Common myeloid progenitor, CD34-positive (primary cell): ENCODE measurements around the gene RER1.

Source experiments
- CTCF ChIA-PET: fragments of 350-600 bp; sonication (Branson Sonifier 250); formaldehyde crosslinking; loops from one replicate; lab custom pipeline; 2021; ENCODE audit warnings: antibody characterized with exemption; lab: Charles Lee
- POLR2A ChIA-PET: fragments of 350-600 bp; sonication (Branson Sonifier 250); formaldehyde crosslinking; loops from one replicate; lab custom pipeline; 2021; ENCODE audit warnings: antibody characterized with exemption; lab: Charles Lee
- DNase-seq, 3 donors: peaks; one replicate each; pipeline versions ENCODE4 v3.0.0 to v3.0.0-alpha.2; 2013
- H3K27ac ChIP-seq, 2 experiments: 1 replicate in 1 of 2; 2 replicates in 1 of 2; pipeline ENCODE4 v1.7.0; 2013; ENCODE audit warnings: inconsistent platforms in 2 of 2, low read length in 2 of 2, mild to moderate bottlenecking in 2 of 2, low read depth in 1 of 2, moderate library complexity in 1 of 2; ENCODE audit not compliant: severe bottlenecking in 2 of 2, insufficient read depth in 1 of 2, poor library complexity in 1 of 2
- H3K27me3 ChIP-seq, 5 experiments: replicated peaks in 2 of 5; 1 replicate in 3 of 5; 2 replicates in 2 of 5; pipeline versions ENCODE4 v1.6.1 to v1.7.0; 2013; ENCODE audit warnings: low read length in 4 of 5, mild to moderate bottlenecking in 2 of 5, moderate library complexity in 2 of 5, inconsistent platforms in 1 of 5; ENCODE audit not compliant: insufficient read depth in 5 of 5, control insufficient read depth in 4 of 5
- H3K36me3 ChIP-seq, 4 experiments: 1 replicate in 2 of 4; 2 replicates in 2 of 4; pipeline versions ENCODE4 v1.6.1 to v1.7.0; 2013; ENCODE audit warnings: low read length in 3 of 4, control low read depth in 1 of 4, mild to moderate bottlenecking in 1 of 4; ENCODE audit not compliant: control insufficient read depth in 4 of 4, insufficient read depth in 4 of 4
- H3K4me1 ChIP-seq, 4 experiments: 1 replicate in 3 of 4; 2 replicates in 1 of 4; pipeline versions ENCODE4 v1.6.1 to v1.7.1; 2013; ENCODE audit warnings: low read length in 3 of 4, mild to moderate bottlenecking in 3 of 4, control low read depth in 1 of 4, inconsistent platforms in 1 of 4, moderate library complexity in 1 of 4; ENCODE audit not compliant: control insufficient read depth in 4 of 4, insufficient read depth in 4 of 4; ENCODE audit errors: control extremely low read depth in 1 of 4
- H3K4me3 ChIP-seq, 7 experiments: 1 replicate in 4 of 7; 2 replicates in 3 of 7; pipeline versions ENCODE4 v1.5.1 to v1.7.0; 2013; ENCODE audit warnings: mild to moderate bottlenecking in 7 of 7, low read length in 6 of 7, moderate library complexity in 6 of 7, inconsistent platforms in 2 of 7, low read depth in 2 of 7, control low read depth in 1 of 7; ENCODE audit not compliant: insufficient read depth in 4 of 7, control insufficient read depth in 1 of 7; ENCODE audit errors: extremely low read depth in 1 of 7
- H3K9me3 ChIP-seq, 5 experiments: 1 replicate in 4 of 5; 2 replicates in 1 of 5; pipeline versions ENCODE4 v1.6.1 to v1.7.1; 2013; ENCODE audit warnings: low read length in 4 of 5, mild to moderate bottlenecking in 2 of 5, inconsistent platforms in 1 of 5, low read depth in 1 of 5, moderate library complexity in 1 of 5; ENCODE audit not compliant: control insufficient read depth in 4 of 5, insufficient read depth in 2 of 5; ENCODE audit errors: control extremely low read depth in 1 of 5
- WGBS: methylation state at CpG from one replicate; pipeline ENCODE4 v1.1.5; 2013; ENCODE audit not compliant: insufficient coverage; 5-methylcytosine and 5-hydroxymethylcytosine counted together

Gene RER1

GRCh38 chr1:2360588-2361364 lies 30.9 kb upstream of the RER1 start:
- no peaks in the 10 kb centered on the region for H3K4me1 ChIP-seq
- ChIA-PET CTCF (no interaction called here), POLR2A (no interaction called here)
- no peak for DNase-seq
- H3K9me3 ChIP-seq: peaks cover 0 to 3% (median 2%) of the 10 kb centered on the region in 5 experiments
- H3K27me3 ChIP-seq: no peaks in the 10 kb centered on the region
- no peak overlapping the region for H3K4me3 ChIP-seq
- H3K36me3 ChIP-seq: no peaks in the 10 kb centered on the region
- WGBS: 86% methylated on average over 8 of the region's 11 CpGs
- H3K27ac ChIP-seq: no peak overlapping the region

GRCh38 chr1:2363847-2364513 lies 27.7 kb upstream of the RER1 start:
- Histone ChIP-seq H3K4me1 (no peaks in the 10 kb centered on the region), H3K27me3 (no peaks in the 10 kb centered on the region), H3K36me3 (no peaks in the 10 kb centered on the region), H3K9me3 (peaks cover 0 to 3% (median 2%) of the 10 kb centered on the region in 5 experiments), H3K4me3 (no peak overlapping the region), H3K27ac (no peak overlapping the region)
- 100% methylated on average over 2 of the region's 2 CpGs for WGBS
- DNase-seq: no peak
- CTCF ChIA-PET: interaction anchor here (1.7 kb wide), 1 partner anchor 17 kb away, joined by 4 read pairs; no protein-coding TSS in a partner anchor
- POLR2A ChIA-PET: no interaction called here

GRCh38 chr1:2368053-2368744 lies 23.4 kb upstream of the RER1 start:
- Histone ChIP-seq H3K9me3 (peaks cover 0 to 3% (median under 1%) of the 10 kb centered on the region in 5 experiments), H3K4me3 (no peak overlapping the region), H3K36me3 (no peaks in the 10 kb centered on the region), H3K27me3 (no peaks in the 10 kb centered on the region), H3K4me1 (no peaks in the 10 kb centered on the region), H3K27ac (no peak overlapping the region)
- POLR2A ChIA-PET: no interaction called here
- CTCF ChIA-PET: interaction anchor here (1.4 kb wide), 1 partner anchor 12 kb away, joined by 4 read pairs; no protein-coding TSS in a partner anchor
- DNase-seq: no peak
- WGBS: 100% methylated on average over 7 of the region's 8 CpGs

- ChIA-PET CTCF (interaction anchor here (0.9 to 2.0 kb wide), 3 partner anchors 9 to 177 kb away, joined by 3 to 7 read pairs (median 4); no protein-coding TSS in a partner anchor), POLR2A (no interaction called here)
- DNase-seq: no peak
- Histone ChIP-seq H3K27me3 (no peaks in the 10 kb centered on the region), H3K4me3 (no peak overlapping the region), H3K9me3 (no peaks in the 10 kb centered on the region), H3K36me3 (peaks cover 0 to 2% (median 0%) of the 10 kb centered on the region in 4 experiments), H3K27ac (no peak overlapping the region), H3K4me1 (no peaks in the 10 kb centered on the region)
- WGBS: 97% methylated on average over 34 of the region's 36 CpGs
Observed at GRCh38 chr1:2372551-2373490, 18.8 kb upstream of the RER1 start.

- H3K27me3 ChIP-seq: no peaks in the 10 kb centered on the region
- no peak overlapping the region for H3K27ac ChIP-seq
- 97% methylated on average over 15 of the region's 20 CpGs for WGBS
- H3K4me3 ChIP-seq: no peak overlapping the region
- ChIA-PET POLR2A (no interaction called here), CTCF (interaction anchor here (1.0 kb wide), 1 partner anchor 8 kb away, joined by 4 read pairs; no protein-coding TSS in a partner anchor)
- H3K36me3 ChIP-seq: peaks cover 0 to 2% (median 0%) of the 10 kb centered on the region in 4 experiments
- no peaks in the 10 kb centered on the region for H3K4me1 ChIP-seq
- DNase-seq: no peak
- no peaks in the 10 kb centered on the region for H3K9me3 ChIP-seq
Observed at GRCh38 chr1:2373551-2374251, 17.9 kb upstream of the RER1 start.
